Natural killer cell (primary cell): ENCODE data around the gene PCED1B. TPM values are rescaled to one million over a fixed set of nuclear protein-coding genes. Genes with fewer than 3 reads are reported as not detected.

Source experiments
- ATAC-seq, 3 donors: fragments of 150-1000 bp in 2 of 3; fragments of 200-7000 bp in 1 of 3; cut with Tn5 transposase; 1 replicate in 1 of 3; 2 replicates in 2 of 3; pipeline ENCODE4 v1.10.0; 2021; ENCODE audit warnings: mild to moderate bottlenecking in 2 of 3, moderate library complexity in 2 of 3
- DNase-seq, 2 donors: peaks; one replicate each; pipeline versions ENCODE4 v3.0.0 to v3.0.0-alpha.2; 2013 to 2021; ENCODE audit warnings: mixed read lengths in 1 of 2
- H3K27ac ChIP-seq: one replicate; pipeline ENCODE4 v1.5.1; 2013; ENCODE audit warnings: mild to moderate bottlenecking, low read length
- H3K27me3 ChIP-seq: one replicate; pipeline ENCODE4 v1.6.1; 2013; ENCODE audit warnings: low read length; ENCODE audit not compliant: control insufficient read depth, insufficient read depth
- H3K36me3 ChIP-seq: one replicate; pipeline ENCODE4 v1.6.1; 2013; ENCODE audit warnings: low read length; ENCODE audit not compliant: control insufficient read depth, insufficient read depth
- H3K4me1 ChIP-seq: one replicate; pipeline ENCODE4 v1.6.1; 2013; ENCODE audit warnings: low read length; ENCODE audit not compliant: control insufficient read depth, insufficient read depth
- H3K4me3 ChIP-seq: one replicate; pipeline ENCODE4 v1.5.1; 2013; ENCODE audit warnings: low read length
- H3K9me3 ChIP-seq: one replicate; pipeline ENCODE4 v1.6.1; 2013; ENCODE audit warnings: low read length; ENCODE audit not compliant: control insufficient read depth, insufficient read depth
- H3K27ac Mint-ChIP-seq, 2 donors: one replicate each; pipeline ENCODE4 v1.8.0; 2022; ENCODE audit warnings: mild to moderate bottlenecking in 2 of 2, mixed read lengths in 2 of 2, moderate library complexity in 1 of 2
- H3K27me3 Mint-ChIP-seq, 2 donors: one replicate each; pipeline ENCODE4 v1.8.0; 2022; ENCODE audit warnings: low read depth in 2 of 2, mixed read lengths in 2 of 2
- H3K36me3 Mint-ChIP-seq: one replicate; pipeline ENCODE4 v1.8.0; 2022; ENCODE audit warnings: mixed read lengths
- H3K4me1 Mint-ChIP-seq, 2 donors: one replicate each; pipeline ENCODE4 v1.8.0; 2022; ENCODE audit warnings: mixed read lengths in 2 of 2
- H3K4me3 Mint-ChIP-seq: one replicate; pipeline ENCODE4 v1.8.0; 2022; ENCODE audit warnings: mild to moderate bottlenecking, moderate library complexity, mixed read lengths
- H3K9me3 Mint-ChIP-seq, 2 donors: one replicate each; pipeline ENCODE4 v1.8.0; 2022; ENCODE audit warnings: mixed read lengths in 2 of 2
- CTCF ChIP-seq: fragments of 200-600 bp; IDR thresholded peaks from one replicate; pipeline ENCODE4 v1.8.0; 2022; ENCODE audit warnings: antibody characterized with exemption
- WGBS: methylation state at CpG from one replicate; pipeline ENCODE4 v1.1.7; 2013; ENCODE audit warnings: missing lambda C conversion rate; ENCODE audit not compliant: insufficient coverage; 5-methylcytosine and 5-hydroxymethylcytosine counted together
- intact Hi-C: fragments of 100-400 bp; cut with micrococcal nuclease; formaldehyde crosslinking; loops from one replicate; pipeline ENCODE4 v1.14.2; 2022
- total RNA-seq, 4 donors: library from RNA; stranded (reverse); fragments of 120-200 nt in 1 of 4; gene quantifications; one replicate each; pipeline versions ENCODE4 v1.2.3 to v1.2.4, GENCODE V29; 2013 to 2022

Gene PCED1B
- total RNA-seq, 3 donors from 2014 or later (not counting 1 experiment from before 2014, with no cell fraction given) = 30.2 to 35.9 (median 33.3) TPM

DNA sequence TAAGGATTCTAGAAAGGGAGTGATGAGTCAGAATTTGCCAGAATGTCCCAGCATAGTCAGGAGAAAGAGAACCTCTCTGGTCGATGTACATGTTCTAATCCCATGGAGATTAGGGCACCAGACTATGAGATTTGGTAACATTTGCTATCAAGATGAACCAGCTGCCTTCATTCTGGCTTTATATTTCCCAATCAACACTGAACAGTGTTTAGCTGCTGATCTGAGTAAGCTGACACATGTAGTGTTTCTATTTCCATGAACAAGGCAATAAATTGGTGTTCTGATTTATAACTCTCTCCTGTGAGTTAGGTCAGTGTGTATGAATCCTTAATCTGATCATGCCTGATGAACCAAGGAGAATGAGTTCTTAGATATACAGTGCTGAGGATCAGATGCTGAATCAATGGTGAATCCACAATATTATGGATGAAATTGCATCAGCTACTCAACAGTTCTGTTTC is 158.4 kb downstream of the PCED1B start:
- peaks cover 9% of the 10 kb centered on the region for H3K36me3 Mint-ChIP-seq
- H3K9me3 ChIP-seq = peaks cover 3% of the 10 kb centered on the region
- H3K4me3 Mint-ChIP-seq = no peak overlapping the region
- DNase-seq = no peak
- H3K4me3 ChIP-seq = no peak overlapping the region
- TF ChIP-seq CTCF = no peak
- peaks cover 26 to 37% of the 10 kb centered on the region in 2 donors for H3K4me1 Mint-ChIP-seq
- no peaks in the 10 kb centered on the region for H3K9me3 Mint-ChIP-seq
- ATAC-seq = no peak
- no peaks in the 10 kb centered on the region for H3K4me1 ChIP-seq
- peak overlapping the region; percentile 35 to 72 for H3K27ac Mint-ChIP-seq
- WGBS = 57% methylated on average over 1 of the region's 1 CpG
- peaks cover 22% of the 10 kb centered on the region for H3K36me3 ChIP-seq
- H3K27me3 Mint-ChIP-seq = no peaks in the 10 kb centered on the region
- no peaks in the 10 kb centered on the region for H3K27me3 ChIP-seq
- intact Hi-C loops = no loop called here
- H3K27ac ChIP-seq = peak overlapping the region; percentile 2

GRCh38 chr12:47238669-47239114 is 159.3 kb downstream of the PCED1B start:
- ATAC-seq = peak in 2 of 3 donors; percentile 37 to 44
- peak overlapping the region; percentile 27 for H3K27ac ChIP-seq
- no peaks in the 10 kb centered on the region for H3K9me3 Mint-ChIP-seq
- TF ChIP-seq CTCF = no peak
- H3K4me1 Mint-ChIP-seq = peaks cover 26 to 32% of the 10 kb centered on the region in 2 donors
- no peaks in the 10 kb centered on the region for H3K27me3 Mint-ChIP-seq
- H3K4me1 ChIP-seq = no peaks in the 10 kb centered on the region
- intact Hi-C loops = no loop called here
- no peaks in the 10 kb centered on the region for H3K27me3 ChIP-seq
- no peak for DNase-seq
- H3K36me3 Mint-ChIP-seq = peaks cover 9% of the 10 kb centered on the region
- no peak overlapping the region for H3K4me3 ChIP-seq
- H3K36me3 ChIP-seq = peaks cover 20% of the 10 kb centered on the region
- H3K27ac Mint-ChIP-seq = peak overlapping the region; percentile 35 to 72
- H3K9me3 ChIP-seq = peaks cover 3% of the 10 kb centered on the region
- H3K4me3 Mint-ChIP-seq = no peak overlapping the region

- DNase-seq (no peak), ATAC-seq (no peak)
- Histone ChIP-seq H3K9me3 (no peaks in the 10 kb centered on the region), H3K27ac (no peak overlapping the region), H3K27me3 (no peaks in the 10 kb centered on the region), H3K4me1 (no peaks in the 10 kb centered on the region), H3K36me3 (no peaks in the 10 kb centered on the region), H3K4me3 (no peak overlapping the region)
- H3K36me3 Mint-ChIP-seq = no peaks in the 10 kb centered on the region
- peak overlapping the region in 1 of 2 donors; percentile 43 for H3K27ac Mint-ChIP-seq
- peaks cover 13 to 18% of the 10 kb centered on the region in 2 donors for H3K4me1 Mint-ChIP-seq
- intact Hi-C loops = no loop called here
- no peaks in the 10 kb centered on the region for H3K27me3 Mint-ChIP-seq
- H3K9me3 Mint-ChIP-seq = no peaks in the 10 kb centered on the region
- TF ChIP-seq CTCF = no peak
- WGBS = 94% methylated on average over 2 of the region's 2 CpGs
- no peak overlapping the region for H3K4me3 Mint-ChIP-seq
These were observed 163.0 kb downstream of the PCED1B start for GRCh38 chr12:47242426-47242825.

DNA sequence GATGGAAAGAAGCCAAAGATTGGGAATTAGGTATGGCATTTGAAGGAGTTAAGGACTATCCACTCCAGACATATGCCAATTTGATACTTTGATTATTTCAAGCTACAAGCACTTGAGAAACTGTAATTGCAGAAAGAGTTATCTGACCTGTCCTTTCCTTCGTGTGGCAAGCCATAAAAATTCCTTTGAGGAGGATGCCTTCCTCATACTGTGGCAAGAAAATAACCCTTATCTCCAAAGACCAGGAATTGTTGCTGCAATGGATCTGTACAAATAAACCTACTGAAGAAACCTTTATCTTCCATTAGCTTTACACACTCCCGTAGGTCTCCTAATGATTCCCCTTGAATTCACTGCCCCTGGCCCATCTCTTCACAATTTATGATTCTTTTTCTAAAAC is 165.4 kb downstream of the PCED1B start:
- H3K4me1 ChIP-seq = no peaks in the 10 kb centered on the region
- no peak overlapping the region for H3K27ac ChIP-seq
- ATAC-seq = no peak
- Mint-ChIP-seq H3K27ac (no peak overlapping the region), H3K36me3 (peaks cover 8% of the 10 kb centered on the region), H3K4me3 (no peak overlapping the region), H3K4me1 (peaks cover 0 to 5% of the 10 kb centered on the region in 2 donors), H3K27me3 (no peaks in the 10 kb centered on the region), H3K9me3 (no peaks in the 10 kb centered on the region)
- 93% methylated on average over 2 of the region's 2 CpGs for WGBS
- H3K27me3 ChIP-seq = no peaks in the 10 kb centered on the region
- TF ChIP-seq CTCF = no peak
- H3K36me3 ChIP-seq = peaks cover 7% of the 10 kb centered on the region
- intact Hi-C loops = no loop called here
- DNase-seq = no peak
- H3K9me3 ChIP-seq = no peaks in the 10 kb centered on the region
- no peak overlapping the region for H3K4me3 ChIP-seq
